ENCODE data around the gene SLC12A5. TPM values are rescaled to one million over a fixed set of nuclear protein-coding genes. Genes with fewer than 3 reads are reported as not detected.

Gene SLC12A5
- total RNA-seq, 1 experiment from 2014 or later, result 8.7 TPM

GRCh38 chr20:46050444-46050843 lies 21.4 kb downstream of the SLC12A5 start:
- no peaks in the 10 kb centered on the region for H3K9me3 ChIP-seq (ENCODE audit: insufficient read depth, low read depth)
- no peaks in the 10 kb centered on the region for H4K20me1 ChIP-seq (ENCODE audit: insufficient read depth)
- H3K79me2 ChIP-seq (ENCODE audit: low read depth), result no peaks in the 10 kb centered on the region
- H3K4me2 ChIP-seq, result no peak overlapping the region
- no peaks in the 10 kb centered on the region for H3K9me2 ChIP-seq (ENCODE audit: insufficient read depth)
- H3K27me3 ChIP-seq (ENCODE audit: insufficient read depth, low read depth), result peaks cover 56% of the 10 kb centered on the region
- BruUV-seq (replicated peaks), result no TSS peak
- POLR2A ChIA-PET (ENCODE audit: unreplicated experiment), result no interaction called here
- no peak overlapping the region for H2AFZ ChIP-seq
- H3K36me3 ChIP-seq (ENCODE audit: low read depth), result no peaks in the 10 kb centered on the region
- intact Hi-C loops (cut with micrococcal nuclease; ENCODE audit: unreplicated experiment), result no loop called here
- TF ChIP-seq EZH2 (IDR thresholded peaks at IDR 0.05; ENCODE audit: low read depth) (no peak), CTCF (conservative IDR thresholded peaks at IDR 0.05) (no peak)
- no peak overlapping the region for H3K27ac ChIP-seq
- CTCF ChIA-PET, result no interaction called here
- no peak overlapping the region for H3K4me3 ChIP-seq
- no peak for DNase-seq
- H3K4me1 ChIP-seq (replicated peaks; ENCODE audit: insufficient read depth), result no peaks in the 10 kb centered on the region
- H3F3A ChIP-seq (ENCODE audit: insufficient read depth, low read depth), result no peaks in the 10 kb centered on the region

- POLR2A ChIA-PET (ENCODE audit: unreplicated experiment), result no interaction called here
- Histone ChIP-seq H3K4me1 (replicated peaks; ENCODE audit: insufficient read depth) (no peaks in the 10 kb centered on the region), H3K27me3 (ENCODE audit: insufficient read depth, low read depth) (peaks cover 51% of the 10 kb centered on the region), H3K4me3 (no peak overlapping the region), H3K27ac (no peak overlapping the region), H4K20me1 (ENCODE audit: insufficient read depth) (no peaks in the 10 kb centered on the region), H3F3A (ENCODE audit: insufficient read depth, low read depth) (no peaks in the 10 kb centered on the region), H2AFZ (no peak overlapping the region), H3K9me2 (ENCODE audit: insufficient read depth) (no peaks in the 10 kb centered on the region), H3K79me2 (ENCODE audit: low read depth) (no peaks in the 10 kb centered on the region), H3K4me2 (no peak overlapping the region), H3K9me3 (ENCODE audit: insufficient read depth, low read depth) (no peaks in the 10 kb centered on the region), H3K36me3 (ENCODE audit: low read depth) (no peaks in the 10 kb centered on the region)
- TF ChIP-seq EZH2 (IDR thresholded peaks at IDR 0.05; ENCODE audit: low read depth), result no peak
- TF ChIP-seq CTCF (conservative IDR thresholded peaks at IDR 0.05), result no peak
- no TSS peak for BruUV-seq (replicated peaks)
- CTCF ChIA-PET, result no interaction called here
- intact Hi-C loops (cut with micrococcal nuclease; ENCODE audit: unreplicated experiment), result no loop called here
- no peak for DNase-seq
Observed at GRCh38 chr20:46050885-46051284, 21.9 kb downstream of the SLC12A5 start.

- H3F3A ChIP-seq (ENCODE audit: insufficient read depth, low read depth), result no peaks in the 10 kb centered on the region
- no peaks in the 10 kb centered on the region for H3K4me1 ChIP-seq (replicated peaks; ENCODE audit: insufficient read depth)
- H3K4me2 ChIP-seq, result no peak overlapping the region
- no peaks in the 10 kb centered on the region for H3K9me3 ChIP-seq (ENCODE audit: insufficient read depth, low read depth)
- H3K27ac ChIP-seq, result no peak overlapping the region
- H4K20me1 ChIP-seq (ENCODE audit: insufficient read depth), result no peaks in the 10 kb centered on the region
- H3K4me3 ChIP-seq, result no peak overlapping the region
- no peak overlapping the region for H2AFZ ChIP-seq
- H3K79me2 ChIP-seq (ENCODE audit: low read depth), result no peaks in the 10 kb centered on the region
- BruUV-seq (replicated peaks), result no TSS peak
- TF ChIP-seq EZH2 (IDR thresholded peaks at IDR 0.05; ENCODE audit: low read depth), result no peak
- no peak for TF ChIP-seq CTCF (conservative IDR thresholded peaks at IDR 0.05)
- no peaks in the 10 kb centered on the region for H3K9me2 ChIP-seq (ENCODE audit: insufficient read depth)
- intact Hi-C loops (cut with micrococcal nuclease; ENCODE audit: unreplicated experiment), result no loop called here
- H3K36me3 ChIP-seq (ENCODE audit: low read depth), result no peaks in the 10 kb centered on the region
- CTCF ChIA-PET, result no interaction called here
- no peak for DNase-seq
- POLR2A ChIA-PET (ENCODE audit: unreplicated experiment), result interaction anchor here (0.7 kb wide), 1 partner anchor 1074 kb away, joined by 6 read pairs; no protein-coding TSS in a partner anchor
- peaks cover 43% of the 10 kb centered on the region for H3K27me3 ChIP-seq (ENCODE audit: insufficient read depth, low read depth)
Observed at GRCh38 chr20:46051556-46052308, 22.7 kb downstream of the SLC12A5 start.
